GM19099 (cell line): ENCODE data around the gene LTB4R2.

ENCODE experiments used
- POLR2A ChIP-seq: IDR thresholded peaks from 3 replicates; pipeline ENCODE4 v1.6.1; 2011; ENCODE audit warnings: low read depth; ENCODE audit not compliant: insufficient read length; ENCODE audit errors: extremely low read depth

The LTB4R2 gene

GRCh38 chr14:24360281-24360680, 50.3 kb downstream of the LTB4R2 start:
- TF ChIP-seq POLR2A = no peak

- TF ChIP-seq POLR2A = no peak
Measured at GRCh38 chr14:24361326-24361725, 51.4 kb downstream of the LTB4R2 start.
